Panc1 (cell line): ENCODE results near the gene NUP210L.

Source experiments
- CTCF ChIP-seq: fragments of 450-650 bp; IDR thresholded peaks from 2 replicates; pipeline ENCODE4 v1.5.1; 2017; ENCODE audit warnings: mild to moderate bottlenecking
- POLR2AphosphoS5 ChIP-seq: IDR thresholded peaks from 2 replicates; pipeline ENCODE4 v1.6.1; 2012; ENCODE audit warnings: mild to moderate bottlenecking, low read depth, low read length, moderate library complexity
- REST ChIP-seq, 2 experiments: IDR thresholded peaks; 2 replicates each; pipeline ENCODE4 v1.6.1; 2011 to 2012; ENCODE audit warnings: low read depth in 2 of 2, control low read depth in 1 of 2, low read length in 1 of 2, mild to moderate bottlenecking in 1 of 2, moderate library complexity in 1 of 2; ENCODE audit not compliant: insufficient read depth in 1 of 2

- TF ChIP-seq CTCF, result no peak
- no peak for TF ChIP-seq REST (IDR thresholded peaks at IDR 0.05; ENCODE audit: insufficient read depth in 1 of 2, low read depth in 2 of 2, low read length in 1 of 2)
- no peak for TF ChIP-seq POLR2AphosphoS5
These were observed 186.5 kb downstream of the NUP210L start for GRCh38 chr1:153968408-153968807.
